HepG2 (cell line): ENCODE measurements around the gene KCNIP4. TPM values are rescaled to one million over a fixed set of nuclear protein-coding genes. Genes with fewer than 3 reads are reported as not detected.
A peak's percentile ranks its signal among the peaks of the same experiment; 100 is the strongest.

Experiments used
- GABPA ChIP-seq, 2 experiments: IDR thresholded peaks; 2 replicates each; pipeline ENCODE4 v1.6.1; 2011 to 2016; ENCODE audit warnings: low read depth in 2 of 2, low read length in 1 of 2, missing biosample characterization in 1 of 2, missing genetic modification characterization in 1 of 2
- GPN1 ChIP-seq: sonication (generic); formaldehyde crosslinking; IDR thresholded peaks from 2 replicates; pipeline ENCODE4 v1.5.1; 2020; ENCODE audit warnings: missing genetic modification reagents, borderline replicate concordance
- NR3C1 ChIP-seq: sonication (generic); formaldehyde crosslinking; IDR thresholded peaks from 2 replicates; pipeline ENCODE4 v1.4.0; 2020; ENCODE audit warnings: missing genetic modification reagents
- RARA ChIP-seq: IDR thresholded peaks from 2 replicates; pipeline ENCODE4 v1.6.1; 2016; ENCODE audit warnings: missing genetic modification reagents, missing compliant biosample characterization
- RXRB ChIP-seq: IDR thresholded peaks from 2 replicates; pipeline ENCODE4 v1.6.1; 2016; ENCODE audit warnings: borderline replicate concordance, missing genetic modification reagents, missing compliant biosample characterization
- SKI ChIP-seq: fragments of 450-650 bp; IDR thresholded peaks from one replicate; pipeline ENCODE4 v1.6.1; 2018; ENCODE audit warnings: mild to moderate bottlenecking; ENCODE audit not compliant: partially characterized antibody
- SRY ChIP-seq: sonication (generic); formaldehyde crosslinking; IDR thresholded peaks from 2 replicates; pipeline ENCODE4 v1.8.0; 2022; ENCODE audit warnings: mild to moderate bottlenecking, missing genetic modification reagents
- ZNF12 ChIP-seq: sonication (generic); formaldehyde crosslinking; IDR thresholded peaks from 2 replicates; pipeline ENCODE4 v1.5.0; 2020; ENCODE audit warnings: missing genetic modification reagents
- ZNF441 ChIP-seq: sonication (generic); formaldehyde crosslinking; IDR thresholded peaks from 2 replicates; pipeline ENCODE4 v1.7.0; 2021; ENCODE audit warnings: missing genetic modification reagents, borderline replicate concordance
- polyA plus RNA-seq, 8 experiments: library from polyadenylated mRNA; depleted of rRNA in 3 of 8; stranded (reverse) in 7 of 8; unstranded in 1 of 8; fragments of >200 nt; fragmentation: Illumina TruSeq in 4 of 8; extraction: Trizol in 4 of 8; gene quantifications; 2 replicates each; pipeline versions ENCODE4 v1.2.1 to v1.2.3, GENCODE V29; 2011 to 2016; ENCODE audit warnings: low read depth in 4 of 8, missing spikeins in 1 of 8, mixed read lengths in 1 of 8; ENCODE audit not compliant: insufficient read depth in 1 of 8
- total RNA-seq, 5 experiments: library from RNA; depleted of rRNA; stranded (reverse); fragments of >200 nt; fragmentation: Illumina TruSeq; extraction: Trizol; gene quantifications; 2 replicates each; pipeline ENCODE4 v1.2.3, GENCODE V29; 2016; ENCODE audit warnings: low read depth in 1 of 5
- TF ChIP-seq, protein P1 (sequence below): sonication (generic); formaldehyde crosslinking; IDR thresholded peaks from 2 replicates; pipeline ENCODE4 v1.9.0; 2021; ENCODE audit warnings: missing genetic modification reagents, mild to moderate bottlenecking, borderline replicate concordance
- TF ChIP-seq, protein P2 (sequence below): IDR thresholded peaks from 2 replicates; pipeline ENCODE4 v1.4.0; 2020; ENCODE audit warnings: mild to moderate bottlenecking, missing genetic modification reagents

The KCNIP4 gene
- total and polyA plus RNA-seq, 2 of the 13 experiments (the other 11 are each of a cell fraction or from before 2014, with no cell fraction given), result 0.09 TPM; not detected in 1

DNA sequence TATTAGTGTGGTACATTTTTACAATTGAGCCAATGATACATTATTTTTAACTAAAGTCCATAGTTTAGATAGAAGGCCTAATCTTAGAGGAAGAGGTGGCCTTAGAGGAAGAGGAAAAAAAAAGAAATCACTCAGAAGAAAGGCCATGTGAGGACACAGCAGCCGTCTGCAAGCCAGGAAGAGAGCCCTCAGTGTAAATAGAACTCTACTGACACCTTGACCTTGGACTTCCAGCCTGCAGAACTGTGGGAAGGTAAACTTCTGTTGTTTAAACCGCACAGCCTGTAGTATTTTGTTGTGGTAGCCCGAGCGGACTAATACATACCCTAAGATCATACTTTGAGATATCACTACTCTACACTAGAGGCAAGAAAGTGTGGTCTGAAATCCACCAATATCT lies 5.1 kb upstream of the KCNIP4 start (continued):
- TF ChIP-seq SKI (peak; percentile 63), RARA (CRISPR knock-in tag) (peak; percentile 39; the same call in 1 of the 2 replicates), ZNF12 (CRISPR knock-in tag) (0 out of 2 replicates have a peak, but pooled peaks have one; percentile 17), SRY (CRISPR knock-in tag) (no peak), GPN1 (no peak), NR3C1 (CRISPR knock-in tag) (no peak), GABPA (IDR thresholded peaks at IDR 0.05; ENCODE audit: low read depth, low read length) (no peak), GABPA (CRISPR knock-in tag; IDR thresholded peaks at IDR 0.05; ENCODE audit: low read depth) (no peak), RXRB (CRISPR knock-in tag) (peak; percentile 85), ZNF441 (no peak)
- TF ChIP-seq, protein P1, sequence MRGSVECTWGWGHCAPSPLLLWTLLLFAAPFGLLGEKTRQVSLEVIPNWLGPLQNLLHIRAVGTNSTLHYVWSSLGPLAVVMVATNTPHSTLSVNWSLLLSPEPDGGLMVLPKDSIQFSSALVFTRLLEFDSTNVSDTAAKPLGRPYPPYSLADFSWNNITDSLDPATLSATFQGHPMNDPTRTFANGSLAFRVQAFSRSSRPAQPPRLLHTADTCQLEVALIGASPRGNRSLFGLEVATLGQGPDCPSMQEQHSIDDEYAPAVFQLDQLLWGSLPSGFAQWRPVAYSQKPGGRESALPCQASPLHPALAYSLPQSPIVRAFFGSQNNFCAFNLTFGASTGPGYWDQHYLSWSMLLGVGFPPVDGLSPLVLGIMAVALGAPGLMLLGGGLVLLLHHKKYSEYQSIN (CRISPR knock-in tag), result no peak
- TF ChIP-seq, protein P2, sequence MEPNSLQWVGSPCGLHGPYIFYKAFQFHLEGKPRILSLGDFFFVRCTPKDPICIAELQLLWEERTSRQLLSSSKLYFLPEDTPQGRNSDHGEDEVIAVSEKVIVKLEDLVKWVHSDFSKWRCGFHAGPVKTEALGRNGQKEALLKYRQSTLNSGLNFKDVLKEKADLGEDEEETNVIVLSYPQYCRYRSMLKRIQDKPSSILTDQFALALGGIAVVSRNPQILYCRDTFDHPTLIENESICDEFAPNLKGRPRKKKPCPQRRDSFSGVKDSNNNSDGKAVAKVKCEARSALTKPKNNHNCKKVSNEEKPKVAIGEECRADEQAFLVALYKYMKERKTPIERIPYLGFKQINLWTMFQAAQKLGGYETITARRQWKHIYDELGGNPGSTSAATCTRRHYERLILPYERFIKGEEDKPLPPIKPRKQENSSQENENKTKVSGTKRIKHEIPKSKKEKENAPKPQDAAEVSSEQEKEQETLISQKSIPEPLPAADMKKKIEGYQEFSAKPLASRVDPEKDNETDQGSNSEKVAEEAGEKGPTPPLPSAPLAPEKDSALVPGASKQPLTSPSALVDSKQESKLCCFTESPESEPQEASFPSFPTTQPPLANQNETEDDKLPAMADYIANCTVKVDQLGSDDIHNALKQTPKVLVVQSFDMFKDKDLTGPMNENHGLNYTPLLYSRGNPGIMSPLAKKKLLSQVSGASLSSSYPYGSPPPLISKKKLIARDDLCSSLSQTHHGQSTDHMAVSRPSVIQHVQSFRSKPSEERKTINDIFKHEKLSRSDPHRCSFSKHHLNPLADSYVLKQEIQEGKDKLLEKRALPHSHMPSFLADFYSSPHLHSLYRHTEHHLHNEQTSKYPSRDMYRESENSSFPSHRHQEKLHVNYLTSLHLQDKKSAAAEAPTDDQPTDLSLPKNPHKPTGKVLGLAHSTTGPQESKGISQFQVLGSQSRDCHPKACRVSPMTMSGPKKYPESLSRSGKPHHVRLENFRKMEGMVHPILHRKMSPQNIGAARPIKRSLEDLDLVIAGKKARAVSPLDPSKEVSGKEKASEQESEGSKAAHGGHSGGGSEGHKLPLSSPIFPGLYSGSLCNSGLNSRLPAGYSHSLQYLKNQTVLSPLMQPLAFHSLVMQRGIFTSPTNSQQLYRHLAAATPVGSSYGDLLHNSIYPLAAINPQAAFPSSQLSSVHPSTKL (CRISPR knock-in tag), result 0 out of 2 replicates have a peak, but pooled peaks have one; percentile 21
- TF ChIP-seq, all 625 proteins: peak for 7
